Stimulated activated naive CD4-positive, alpha-beta T cell treated with Interleukin-2 at 50 U/mL for 16 hours (primary cell): ENCODE results near the gene SAE1.
"Not testable (repeated sequence)": the region's sequence is repeated elsewhere in the genome, so short reads cannot be mapped to it uniquely, and the experiment has no call there.

Experiments used
- DNase-seq: peaks from one replicate; lab custom pipeline; 2025; lab: John Stamatoyannopoulos, UW

SAE1 gene

DNA sequence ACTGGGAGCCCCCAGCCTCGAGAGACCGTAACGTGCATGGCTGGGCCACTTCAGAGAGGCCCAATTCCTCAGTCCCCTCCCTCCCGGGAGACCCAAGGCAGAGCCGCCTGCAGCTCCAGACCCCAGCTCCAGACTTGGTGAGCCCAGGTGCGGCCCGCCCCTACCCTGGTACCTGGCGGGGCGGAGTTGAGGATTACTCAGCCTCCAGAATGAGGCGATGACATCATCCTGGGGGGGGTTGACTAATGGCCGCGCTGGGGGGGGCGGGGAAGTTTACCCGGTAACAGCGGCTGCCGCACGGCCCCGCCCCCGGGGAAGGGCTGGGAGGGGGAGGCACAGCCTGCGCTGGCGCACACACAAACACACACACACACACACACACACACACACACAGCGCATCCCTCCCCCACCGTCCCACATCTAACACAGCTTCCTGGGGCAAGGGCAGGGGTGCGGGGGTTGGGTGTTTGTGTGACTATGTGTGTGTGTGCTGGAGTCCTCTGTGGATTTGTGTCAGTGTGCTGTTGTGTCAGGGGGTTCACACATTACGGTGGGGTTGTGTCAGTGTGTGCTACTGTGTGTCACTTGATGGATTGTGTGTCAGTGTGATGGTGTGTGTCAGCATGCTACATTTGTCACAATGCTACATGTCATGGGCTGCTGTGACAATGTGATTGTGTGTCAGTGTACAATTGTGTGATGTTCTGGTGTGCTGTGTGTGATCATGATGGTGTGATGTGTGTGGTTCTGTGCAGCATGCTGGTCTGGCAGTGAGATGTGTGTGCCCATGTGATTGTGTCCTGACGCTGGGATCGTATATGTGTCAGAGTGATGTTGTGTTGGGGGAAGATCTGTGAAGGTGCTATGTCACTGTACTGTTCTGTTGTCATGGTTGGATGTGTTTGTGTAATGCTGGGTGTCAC is 110.6 kb downstream of the SAE1 start:
- DNase-seq = peak; percentile 89

- DNase-seq = no peak
Observed at GRCh38 chr19:47241919-47242577, 111.4 kb downstream of the SAE1 start.

GRCh38 chr19:47243364-47243775 is 112.7 kb downstream of the SAE1 start:
- DNase-seq = no peak

DNA sequence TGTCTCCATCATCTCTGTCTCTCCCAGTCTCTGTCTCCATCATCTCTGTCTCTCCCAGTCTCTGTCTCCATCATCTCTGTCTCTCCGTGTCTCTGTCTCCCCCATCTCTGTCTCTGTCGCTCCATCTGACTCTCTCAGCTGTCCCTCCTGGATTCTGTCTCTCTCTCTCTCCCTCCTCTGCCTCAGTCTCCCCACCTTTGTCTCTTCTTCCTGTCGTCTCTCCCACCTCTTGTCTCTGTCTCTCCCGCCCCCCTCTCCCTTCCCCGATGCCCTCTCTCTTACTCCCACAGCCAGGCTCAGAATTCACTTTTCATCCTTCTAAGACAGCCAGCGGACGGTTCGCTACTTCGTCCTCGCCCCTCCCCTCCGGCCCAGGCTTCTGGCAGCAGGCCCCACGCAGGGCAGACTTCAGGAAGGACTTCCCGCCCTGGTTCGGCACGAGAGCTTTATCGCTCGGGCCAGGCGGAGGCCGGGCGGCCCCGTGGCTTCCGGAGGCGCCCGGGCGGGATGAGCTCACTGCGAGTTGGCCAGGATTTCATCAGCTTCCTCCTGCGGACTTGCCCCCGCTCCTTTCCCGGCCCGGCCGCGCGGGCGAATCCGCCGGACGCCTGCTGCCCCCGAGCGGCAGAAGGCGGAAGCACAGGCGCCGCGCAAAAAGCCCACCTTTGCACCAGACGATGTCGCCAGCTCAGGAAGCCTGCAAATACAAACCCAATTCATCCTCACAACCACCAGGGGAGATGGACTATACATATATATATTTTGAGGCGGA is 113.3 kb downstream of the SAE1 start:
- peak; percentile 86 for DNase-seq

DNA sequence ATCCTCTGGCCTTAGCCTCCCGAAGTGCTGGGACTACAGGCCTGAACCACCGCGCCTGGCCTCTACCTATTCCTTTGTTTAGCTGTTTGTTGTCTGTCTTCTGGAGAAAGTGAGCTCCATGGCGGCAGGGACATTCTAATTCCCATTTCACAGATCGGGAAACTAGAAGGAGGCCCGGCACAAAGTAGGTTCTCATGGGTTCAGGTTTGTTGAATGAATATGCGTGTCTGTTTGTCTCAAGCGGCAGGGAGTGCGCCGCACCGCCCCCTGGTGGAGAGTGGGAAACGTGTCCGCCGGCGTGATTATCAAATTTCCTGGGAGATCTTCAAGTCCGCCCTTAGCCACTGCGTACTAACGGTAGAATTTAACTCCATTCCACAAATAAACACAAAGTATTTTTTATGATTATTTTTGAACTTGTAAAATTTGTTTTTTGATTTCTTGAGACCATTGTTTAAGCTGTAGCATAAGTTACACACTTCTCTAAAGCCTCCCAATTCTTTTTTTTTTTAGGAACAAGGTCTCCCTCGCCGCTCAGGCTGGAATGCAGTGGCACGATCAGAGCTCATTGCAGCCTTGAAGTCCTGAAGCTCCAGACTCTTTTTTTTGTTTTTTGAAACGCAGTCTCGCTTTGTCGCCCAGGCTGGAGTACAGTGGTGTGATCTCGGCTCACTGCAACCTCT is 116.8 kb downstream of the SAE1 start:
- peak; percentile 67 for DNase-seq

GRCh38 chr19:47253016-47253415 is 122.4 kb downstream of the SAE1 start:
- DNase-seq = not testable (repeated sequence)

- no peak for DNase-seq
Observed at GRCh38 chr19:47253467-47253881, 122.8 kb downstream of the SAE1 start.

DNA sequence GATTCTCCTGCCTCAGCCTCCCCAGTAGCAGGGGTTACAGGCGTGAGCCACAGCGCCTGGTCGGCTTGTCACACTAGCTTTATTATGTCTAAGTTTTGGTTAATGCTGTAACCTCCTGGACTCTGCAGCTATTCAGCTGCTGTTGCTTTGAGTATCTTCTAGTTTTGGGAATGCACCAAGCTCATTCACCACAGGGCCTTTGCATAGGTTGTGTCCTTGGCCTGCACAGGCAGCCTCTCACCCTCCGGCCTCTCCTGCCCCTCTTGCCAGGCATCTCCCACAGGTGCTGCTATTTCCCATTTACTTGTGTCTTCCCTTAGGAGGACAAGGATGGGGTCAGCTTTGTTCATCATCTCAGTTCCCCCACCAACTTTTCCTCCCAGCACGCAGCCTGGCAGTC is 123.3 kb downstream of the SAE1 start:
- DNase-seq = no peak

DNA sequence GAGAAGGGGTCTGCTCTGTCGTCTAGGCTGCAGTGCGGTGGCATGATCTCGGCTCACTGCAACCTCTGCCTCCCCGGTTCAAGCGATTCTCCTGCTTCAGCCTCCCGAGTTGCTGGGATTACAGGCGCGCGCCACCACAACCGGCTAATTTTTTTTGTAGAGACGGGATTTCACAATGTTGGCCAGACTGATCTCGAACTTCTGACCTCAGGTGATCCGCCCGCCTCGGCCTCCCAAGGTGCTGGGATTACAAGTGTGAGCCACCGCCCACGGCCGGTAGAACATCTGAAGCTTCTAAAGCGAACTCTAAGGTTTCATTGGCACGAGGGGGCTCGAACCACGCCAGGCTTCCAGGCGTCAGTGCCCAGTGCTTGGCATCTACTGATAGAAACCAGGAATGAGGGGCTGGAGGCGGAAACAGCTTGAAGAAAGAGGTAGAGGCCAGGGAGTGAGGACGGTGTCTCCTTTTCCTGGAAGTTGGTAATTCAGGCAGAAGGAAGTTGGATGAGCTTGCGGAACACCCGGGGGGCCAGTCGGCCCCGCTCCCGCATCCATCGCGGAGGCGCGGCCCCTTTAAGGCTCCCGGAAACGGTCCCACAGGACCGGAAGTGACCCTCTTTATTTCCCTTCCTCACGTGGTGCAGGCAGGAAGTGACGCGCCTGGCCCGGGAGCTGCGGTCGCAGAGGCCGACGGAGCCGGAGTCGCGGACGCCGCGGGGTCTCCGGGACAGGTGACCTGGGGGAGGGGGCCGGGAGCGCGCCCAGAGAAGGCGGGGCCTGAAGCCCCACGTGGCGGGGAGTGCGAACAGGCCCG is 125.5 kb downstream of the SAE1 start, which contains the start of gene CCDC9:
Gene CCDC9 (plus strand): TSS at position 647 of the 814 bp plus-strand sequence. CDS start 1,876 bp downstream, outside the sequence.
- peak; percentile 99 for DNase-seq

GRCh38 chr19:47256693-47257410 is 126.2 kb downstream of the SAE1 start:
- peak; percentile 100 for DNase-seq

GRCh38 chr19:47257411-47258169 is 127.0 kb downstream of the SAE1 start:
- no peak for DNase-seq

GRCh38 chr19:47258434-47258833 is 127.8 kb downstream of the SAE1 start:
- no peak for DNase-seq

DNA sequence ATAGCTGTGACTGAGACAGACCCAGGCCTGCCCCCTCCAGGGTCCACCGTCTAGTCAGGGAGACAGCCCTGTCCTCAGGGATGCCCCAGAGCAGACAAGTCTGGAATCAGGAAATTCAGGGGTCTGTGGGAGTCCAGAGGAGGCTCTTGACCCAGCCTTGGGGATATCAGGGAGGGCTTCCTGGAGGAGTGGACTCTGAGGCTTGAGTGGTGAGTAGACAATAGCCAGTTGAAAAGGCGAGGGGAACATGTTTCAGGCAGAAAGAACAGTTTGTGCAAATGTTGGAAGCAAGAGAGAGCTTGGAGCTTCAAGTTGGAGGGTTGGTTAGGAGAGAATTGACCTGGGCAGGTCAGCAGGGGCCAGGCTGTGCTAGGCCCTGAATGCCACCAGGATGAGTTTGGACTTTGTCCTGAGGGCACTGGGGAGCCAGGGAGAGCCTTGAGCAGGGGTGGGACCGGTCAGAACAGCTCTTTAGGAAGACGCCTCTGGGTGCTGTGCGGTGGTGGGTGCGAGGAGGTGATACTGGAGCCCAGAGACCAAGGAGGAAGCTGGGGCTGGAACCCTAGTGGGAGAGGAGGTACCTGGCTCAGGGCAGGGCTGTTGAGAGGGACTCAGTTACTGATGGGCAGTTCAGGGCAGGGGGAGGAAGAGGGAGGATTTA is 128.4 kb downstream of the SAE1 start:
- no peak for DNase-seq
